LNCAP (cell line): Measurements from ENCODE around the gene UTS2R.

Source experiments
- TF ChIP-seq, protein P1 (sequence below): fragments of 450-650 bp; IDR thresholded peaks from 2 replicates; pipeline ENCODE4 v1.5.1; 2017; ENCODE audit warnings: mild to moderate bottlenecking

The UTS2R gene

DNA sequence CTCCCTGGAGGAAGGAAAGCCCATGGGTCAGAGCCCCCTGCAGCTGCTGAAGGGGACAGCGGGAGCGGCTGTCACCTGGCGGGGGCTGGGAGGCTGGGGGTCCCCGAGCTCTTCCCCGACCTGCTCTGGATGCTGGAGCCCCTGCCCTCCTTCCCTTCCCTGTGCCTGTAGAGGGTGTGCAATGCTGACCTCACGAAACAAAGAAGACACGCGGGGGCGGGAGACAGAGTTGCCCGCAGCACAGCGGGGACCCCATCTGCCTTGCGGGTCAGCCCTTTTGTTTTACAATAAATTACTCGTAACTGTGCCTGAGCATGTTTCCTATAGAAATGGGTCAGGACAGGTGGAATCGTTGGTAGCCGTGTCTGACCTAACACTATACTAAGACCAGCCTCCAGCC, 44.3 kb upstream of the UTS2R start:
- TF ChIP-seq, protein P1, sequence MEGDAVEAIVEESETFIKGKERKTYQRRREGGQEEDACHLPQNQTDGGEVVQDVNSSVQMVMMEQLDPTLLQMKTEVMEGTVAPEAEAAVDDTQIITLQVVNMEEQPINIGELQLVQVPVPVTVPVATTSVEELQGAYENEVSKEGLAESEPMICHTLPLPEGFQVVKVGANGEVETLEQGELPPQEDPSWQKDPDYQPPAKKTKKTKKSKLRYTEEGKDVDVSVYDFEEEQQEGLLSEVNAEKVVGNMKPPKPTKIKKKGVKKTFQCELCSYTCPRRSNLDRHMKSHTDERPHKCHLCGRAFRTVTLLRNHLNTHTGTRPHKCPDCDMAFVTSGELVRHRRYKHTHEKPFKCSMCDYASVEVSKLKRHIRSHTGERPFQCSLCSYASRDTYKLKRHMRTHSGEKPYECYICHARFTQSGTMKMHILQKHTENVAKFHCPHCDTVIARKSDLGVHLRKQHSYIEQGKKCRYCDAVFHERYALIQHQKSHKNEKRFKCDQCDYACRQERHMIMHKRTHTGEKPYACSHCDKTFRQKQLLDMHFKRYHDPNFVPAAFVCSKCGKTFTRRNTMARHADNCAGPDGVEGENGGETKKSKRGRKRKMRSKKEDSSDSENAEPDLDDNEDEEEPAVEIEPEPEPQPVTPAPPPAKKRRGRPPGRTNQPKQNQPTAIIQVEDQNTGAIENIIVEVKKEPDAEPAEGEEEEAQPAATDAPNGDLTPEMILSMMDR = no peak

DNA sequence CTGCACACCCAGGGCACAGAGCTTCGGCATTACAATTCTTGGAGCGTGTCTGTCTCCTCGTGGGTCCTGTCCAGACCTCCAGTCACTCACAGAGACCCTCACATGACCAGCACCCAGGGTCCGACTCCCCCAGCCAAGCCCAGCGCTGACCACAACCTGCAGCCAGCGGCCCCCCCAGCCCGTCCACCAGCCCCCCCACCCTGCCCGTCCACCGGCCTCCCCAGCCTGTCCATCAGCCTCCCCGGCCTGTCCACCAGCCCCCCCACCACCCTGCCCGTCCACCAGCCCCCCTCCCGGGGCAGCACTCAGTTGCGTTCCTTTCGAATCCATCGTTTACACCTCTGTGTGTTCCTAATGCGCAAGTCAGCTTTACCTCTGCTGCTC, 43.8 kb upstream of the UTS2R start:
- TF ChIP-seq, protein P1 = no peak

DNA sequence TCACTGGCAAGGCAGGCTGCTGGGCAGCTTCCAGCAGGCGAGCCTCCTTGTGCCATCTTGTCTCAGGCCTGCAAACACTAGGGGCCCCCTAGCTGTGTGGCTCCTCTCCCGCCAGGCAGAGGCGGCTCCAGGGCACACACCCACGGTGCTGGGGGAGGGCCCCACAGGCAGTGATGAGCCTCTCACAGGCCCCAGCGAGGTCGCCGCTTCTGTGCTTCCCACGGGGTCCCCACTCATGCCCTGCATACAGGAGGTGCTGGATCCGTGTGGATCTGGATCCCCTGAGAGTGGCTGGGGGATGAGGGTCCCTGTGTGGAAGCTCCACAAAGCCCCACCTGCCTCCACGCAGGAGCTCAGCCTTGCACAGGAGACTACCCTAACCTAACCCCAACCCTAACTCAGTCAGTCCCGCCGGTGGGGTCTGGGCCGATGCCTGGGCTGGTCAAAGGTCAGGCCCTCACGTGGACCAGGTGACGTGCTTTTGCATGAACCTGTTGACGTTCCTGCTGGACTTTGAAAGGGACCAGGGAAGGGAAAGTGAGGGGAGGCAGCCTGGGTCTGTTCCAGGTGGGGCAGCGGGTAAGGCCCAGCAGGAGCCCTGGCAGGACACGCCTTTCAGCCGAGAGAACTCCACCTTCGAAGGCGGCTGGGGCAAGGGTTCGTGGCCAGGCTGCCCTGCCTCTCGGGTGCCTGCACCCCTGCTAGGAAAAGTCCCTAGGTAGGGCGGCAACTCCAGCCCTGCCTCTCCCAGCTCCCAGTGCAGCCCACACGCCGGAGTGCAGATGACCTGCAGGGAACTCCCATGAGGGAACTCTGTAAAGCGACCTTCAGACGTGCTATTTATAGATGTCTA, 43.2 kb upstream of the UTS2R start:
- TF ChIP-seq, protein P1 = no peak

GRCh38 chr17:82328994-82329507, 42.5 kb upstream of the UTS2R start:
- TF ChIP-seq, protein P1 = no peak

DNA sequence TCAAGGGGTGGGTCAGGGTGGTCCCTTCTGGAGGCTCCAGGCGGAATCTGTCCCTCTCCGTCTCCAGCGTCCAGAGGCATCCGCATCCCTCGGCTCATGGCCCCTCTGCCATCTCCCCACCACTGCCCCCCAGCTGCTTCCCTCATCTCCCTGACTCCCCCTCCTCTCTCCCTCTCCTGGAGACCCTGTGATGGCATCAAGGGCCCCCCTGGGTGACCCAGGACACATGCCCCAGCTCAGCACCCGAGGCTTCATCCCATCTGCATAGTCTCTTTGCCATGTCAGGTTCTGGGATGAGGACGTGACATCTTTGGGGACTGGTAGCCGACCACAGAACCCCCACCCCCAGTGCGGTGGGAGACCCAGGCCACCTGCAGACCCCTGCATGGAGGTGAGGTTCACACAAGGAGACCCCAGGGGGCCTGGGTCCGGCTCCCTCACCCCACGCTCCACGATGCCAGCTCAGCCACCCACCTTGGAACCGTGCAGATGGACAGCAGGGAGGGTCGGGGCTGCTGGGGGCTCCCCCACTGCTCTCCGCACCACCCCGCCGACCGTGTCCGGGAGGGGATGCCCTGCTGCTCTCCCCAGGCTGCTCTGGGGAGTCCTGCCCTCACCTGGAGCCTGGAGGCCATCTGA, 41.8 kb upstream of the UTS2R start:
- TF ChIP-seq, protein P1 = no peak

DNA sequence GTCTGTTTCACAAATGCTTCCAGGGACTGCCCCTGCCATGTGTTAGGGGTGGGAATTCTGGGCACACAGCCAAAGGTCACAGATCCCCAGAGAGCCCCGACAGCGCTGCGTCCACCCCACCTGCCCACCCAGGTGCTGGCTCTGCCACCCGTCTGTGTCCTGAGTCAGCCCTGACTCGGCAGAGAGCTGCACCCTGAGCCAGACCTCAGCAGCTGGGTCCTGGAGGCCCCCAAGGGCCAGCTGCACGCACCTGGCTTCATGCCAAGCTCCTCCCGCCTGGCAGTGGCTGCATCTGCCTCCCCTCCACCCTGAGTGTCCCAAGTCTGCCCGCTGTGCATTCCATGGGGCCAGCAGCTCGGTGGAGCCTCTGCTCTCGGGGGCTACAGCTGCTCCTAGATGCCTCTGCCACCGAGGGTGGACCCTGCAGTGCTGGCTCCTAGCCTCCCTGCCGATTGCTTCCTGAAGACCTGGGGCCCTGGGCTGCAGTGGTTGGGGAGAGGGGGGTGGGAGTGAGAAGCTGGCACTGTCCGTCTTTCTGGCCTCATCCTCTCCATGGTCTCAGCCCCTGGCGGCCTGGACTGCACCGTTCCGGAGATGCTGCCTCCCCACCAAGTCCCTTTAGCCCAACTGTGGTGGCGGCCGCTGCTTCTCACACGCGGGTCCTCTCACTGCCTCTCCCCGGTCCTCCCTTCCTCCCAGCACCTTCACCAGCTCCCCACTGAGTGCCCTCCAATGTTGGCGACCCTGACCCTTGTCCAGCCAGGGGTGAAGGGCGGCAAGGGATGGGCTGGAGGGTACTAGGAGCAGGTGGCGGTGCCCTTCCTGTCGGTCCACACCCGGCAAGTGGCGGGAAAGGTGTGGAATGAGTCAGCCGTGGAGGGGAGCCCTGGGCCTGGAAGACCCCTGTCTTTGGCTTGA, 41.0 kb upstream of the UTS2R start:
- TF ChIP-seq, protein P1 = no peak

DNA sequence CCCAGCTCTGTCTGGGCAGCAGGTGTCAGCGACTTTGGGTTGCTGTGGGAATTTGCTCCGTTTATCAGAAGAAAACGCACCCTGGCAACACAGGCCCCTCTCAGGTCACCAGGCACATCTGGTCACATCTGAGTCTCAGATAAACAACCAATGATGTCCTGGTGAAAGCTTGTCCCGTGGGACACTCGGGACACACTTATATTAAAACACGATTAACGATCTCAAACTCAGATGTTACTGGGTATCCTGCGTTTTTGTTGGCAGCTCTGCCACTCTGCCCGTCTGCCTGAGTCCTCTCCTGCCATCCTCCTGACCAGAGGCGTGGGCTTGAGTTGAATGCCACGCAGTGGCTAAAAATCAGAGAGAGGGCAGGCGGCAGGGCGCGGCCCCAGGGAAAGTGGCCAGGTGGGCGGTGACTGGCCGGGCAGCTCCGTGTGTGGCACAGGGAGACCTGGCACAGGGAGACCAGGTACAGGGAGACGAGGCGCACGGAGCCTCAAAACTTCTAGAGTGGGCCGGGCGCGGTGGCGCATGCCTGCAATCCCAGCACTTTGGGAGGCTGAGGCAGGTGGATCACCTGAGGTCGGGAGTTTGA, 40.1 kb upstream of the UTS2R start:
- TF ChIP-seq, protein P1 = no peak
